GM18907 (cell line): ENCODE measurements around the gene PLXNB2.

Experiments used
- ATAC-seq: cut with Tn5 transposase; IDR thresholded peaks from one replicate; pipeline ENCODE4 v1.9.1; 2021; ENCODE audit warnings: mild to moderate bottlenecking, moderate library complexity; ENCODE audit not compliant: unreplicated experiment

PLXNB2 gene

DNA sequence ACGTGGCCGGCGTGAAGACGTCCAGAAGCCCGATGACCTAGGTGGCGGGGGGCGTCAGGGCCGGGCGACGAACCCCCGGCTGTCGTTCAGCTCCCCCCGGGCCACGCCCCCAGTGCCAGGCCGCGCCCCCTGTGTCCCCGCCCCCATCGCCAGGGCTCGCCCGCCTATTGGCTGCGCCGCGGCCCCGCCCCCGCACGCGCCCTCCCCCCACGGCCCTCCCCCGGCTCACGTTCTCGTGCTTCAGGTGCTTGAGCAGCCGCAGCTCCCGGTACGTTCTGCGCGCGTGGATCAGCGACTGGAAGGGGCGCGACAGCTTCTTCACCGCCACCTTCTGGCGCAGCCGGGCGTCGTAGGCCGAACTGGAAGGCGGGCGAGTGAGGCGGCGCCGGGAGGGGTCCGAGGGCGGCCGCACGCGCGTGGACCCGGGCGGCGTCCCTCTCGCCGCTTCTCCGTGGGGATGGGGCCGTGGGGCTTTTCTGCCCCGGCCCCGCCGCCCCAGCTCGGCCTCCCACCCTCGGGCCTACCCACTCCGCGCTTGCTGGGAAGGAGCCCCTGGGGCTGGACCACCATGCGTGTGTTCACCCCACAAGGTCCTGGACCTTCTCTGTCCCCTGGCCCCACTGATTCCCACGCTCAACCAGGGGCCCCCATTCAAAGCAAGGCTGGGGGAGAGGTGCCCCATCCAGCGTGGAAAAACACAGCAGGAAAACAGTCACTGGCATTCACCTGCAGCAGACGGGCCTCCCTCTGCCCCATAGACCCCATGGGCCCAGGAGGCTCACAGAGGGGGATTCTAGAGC, 39.7 kb downstream of the PLXNB2 start:
- ATAC-seq: no peak

GRCh38 chr22:50266994-50267393, 40.5 kb downstream of the PLXNB2 start:
- no peak for ATAC-seq

- ATAC-seq: no peak
Observed at GRCh38 chr22:50264946-50265669, 42.3 kb downstream of the PLXNB2 start.

DNA sequence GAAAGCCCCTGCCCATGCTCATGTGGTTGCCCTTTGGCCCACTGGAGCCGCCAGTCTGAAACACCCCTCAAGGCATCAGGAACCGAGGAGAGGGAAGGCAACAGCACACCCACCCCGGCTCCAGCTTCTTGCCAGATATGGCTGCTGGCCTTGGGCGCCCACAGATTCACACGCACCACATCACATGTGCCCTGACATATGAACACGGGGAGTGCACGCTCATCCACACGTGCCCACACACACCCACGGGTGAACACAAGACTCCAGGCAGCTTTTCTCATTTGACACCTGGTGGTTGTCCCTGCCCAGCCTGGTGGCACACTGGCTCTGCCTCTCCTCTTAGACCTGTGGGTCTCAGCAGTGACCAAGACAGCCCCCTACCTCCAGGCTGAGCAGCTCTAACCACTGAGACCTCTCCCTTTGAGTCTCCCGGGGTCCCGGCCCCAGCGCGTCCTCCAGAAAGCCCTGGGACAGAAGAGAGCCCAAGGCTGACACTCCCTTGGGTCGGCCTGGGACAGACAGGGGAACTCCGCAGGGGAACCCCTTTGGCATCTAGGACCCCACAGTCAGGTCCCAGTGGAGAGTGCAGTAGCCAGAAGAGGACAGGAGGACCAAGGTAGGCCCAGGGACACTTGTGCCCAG, 43.2 kb downstream of the PLXNB2 start:
- no peak for ATAC-seq

- no peak for ATAC-seq
Observed at GRCh38 chr22:50262973-50263617, 44.4 kb downstream of the PLXNB2 start.

- no peak for ATAC-seq
Observed at GRCh38 chr22:50262460-50262911, 45.0 kb downstream of the PLXNB2 start.

GRCh38 chr22:50261615-50262459, 45.6 kb downstream of the PLXNB2 start, which contains the start of gene MAPK12:
MAPK12 (minus strand) TSS chr22:50261683; CDS start chr22:50261509, 174 bp downstream.
- ATAC-seq: no peak

- ATAC-seq: no peak
Observed at GRCh38 chr22:50260801-50261614, 46.4 kb downstream of the PLXNB2 start.

DNA sequence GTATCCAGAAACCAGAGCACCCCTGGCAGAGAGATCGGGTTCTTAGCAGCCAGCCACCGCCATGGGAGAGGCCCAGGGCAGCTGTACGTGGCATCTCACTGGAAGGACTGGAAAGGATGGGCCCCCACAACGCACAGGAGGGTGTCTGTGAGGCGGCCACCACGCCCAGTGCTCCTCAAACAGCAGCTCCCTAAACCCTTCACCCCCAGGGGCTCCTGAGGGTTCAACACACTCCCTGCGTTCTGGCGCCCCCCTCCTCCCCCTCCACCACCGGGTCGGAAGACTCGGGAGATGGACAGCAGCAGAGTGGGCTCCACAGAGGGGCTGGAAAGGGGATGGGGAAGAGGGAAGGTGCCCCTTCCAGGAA, 47.0 kb downstream of the PLXNB2 start:
- no peak for ATAC-seq

GRCh38 chr22:50259302-50259701, 48.1 kb downstream of the PLXNB2 start:
- no peak for ATAC-seq

DNA sequence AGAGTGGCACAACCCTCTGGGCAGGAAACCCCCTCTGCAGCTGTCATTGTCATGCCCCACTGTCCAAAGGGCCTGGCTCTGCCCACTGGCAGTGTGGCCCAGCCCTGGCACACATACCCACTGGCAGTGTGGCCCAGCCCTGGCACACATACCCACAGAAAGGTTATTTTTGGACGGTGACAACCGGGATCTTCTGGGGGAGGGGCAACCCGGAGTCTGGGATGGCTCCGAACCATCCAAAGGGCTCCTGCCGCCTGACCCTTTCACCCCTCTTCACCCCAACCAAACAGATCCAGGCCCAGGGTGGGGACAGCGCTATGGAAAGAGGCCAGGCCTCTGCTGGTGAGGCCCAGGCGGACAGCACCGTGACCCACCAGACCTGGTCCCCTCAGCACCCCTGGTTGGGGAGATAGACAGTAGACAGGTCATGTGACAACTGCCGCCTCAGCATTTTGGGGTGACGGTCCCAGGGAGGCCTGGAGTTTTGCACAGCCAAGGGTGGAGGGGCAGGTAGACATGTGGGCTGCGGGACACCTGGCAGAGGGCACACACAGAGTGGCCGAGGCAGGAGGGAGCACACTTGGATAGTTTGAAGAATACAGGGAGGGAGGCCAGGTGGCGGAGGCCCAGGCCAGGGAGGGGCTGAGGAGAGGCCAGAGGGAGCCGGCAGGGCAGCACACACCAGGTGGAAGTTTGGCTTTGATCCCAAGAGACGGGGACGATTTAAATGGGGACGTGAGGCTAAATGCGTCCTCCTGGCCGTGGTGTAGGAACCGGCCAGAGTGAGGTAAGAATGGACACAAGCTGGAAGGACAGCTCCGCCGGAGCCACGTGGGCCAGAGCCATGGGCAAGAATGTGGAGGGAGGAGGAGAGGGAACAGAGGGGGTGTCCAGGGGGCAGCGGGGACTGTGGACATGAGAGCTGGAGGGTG, 48.8 kb downstream of the PLXNB2 start:
- no peak for ATAC-seq

DNA sequence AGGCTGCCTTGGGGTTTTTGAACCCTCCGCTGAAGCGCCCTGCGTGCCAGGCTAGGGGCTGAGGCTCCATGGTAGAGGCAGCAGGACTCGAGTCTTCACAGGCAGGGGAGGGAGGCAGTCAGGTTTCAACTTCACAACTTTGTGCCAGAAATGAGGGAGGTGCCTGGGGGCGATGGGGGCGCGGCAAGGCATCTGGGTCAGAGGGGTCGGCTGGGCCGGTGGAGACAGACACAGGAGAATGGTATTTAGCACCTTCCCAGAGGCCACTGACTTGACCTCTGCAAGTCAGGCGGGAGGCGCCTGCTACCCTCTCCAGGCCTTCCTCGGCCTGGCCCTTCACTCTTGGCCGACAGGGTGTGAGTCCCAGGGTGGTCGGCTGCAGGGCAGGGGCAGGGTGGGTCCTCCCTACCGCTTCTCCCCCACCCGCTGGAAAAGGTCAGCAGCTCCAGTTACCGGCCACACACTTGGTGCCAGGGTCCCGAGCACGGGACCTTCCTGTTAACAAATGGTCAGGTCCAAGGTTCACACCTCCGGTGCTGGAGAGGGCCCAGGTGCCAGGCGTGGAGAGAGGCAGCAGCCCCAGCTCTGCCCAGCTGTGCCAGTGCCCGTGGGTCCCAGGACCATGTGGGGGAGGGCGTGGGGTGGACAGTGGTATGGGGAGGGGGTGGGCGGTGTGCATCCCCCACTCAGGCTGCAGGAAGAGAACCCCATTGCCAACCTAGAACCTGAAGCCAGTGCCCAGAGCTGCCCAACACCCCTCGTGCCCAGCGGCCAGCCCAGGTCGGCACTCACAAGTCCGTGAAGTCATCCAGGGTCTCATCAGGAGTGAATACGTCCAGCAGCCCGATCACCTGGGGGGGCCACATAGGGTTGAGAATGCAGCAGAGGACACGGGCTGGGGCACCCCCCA, 49.7 kb downstream of the PLXNB2 start:
- no peak for ATAC-seq

DNA sequence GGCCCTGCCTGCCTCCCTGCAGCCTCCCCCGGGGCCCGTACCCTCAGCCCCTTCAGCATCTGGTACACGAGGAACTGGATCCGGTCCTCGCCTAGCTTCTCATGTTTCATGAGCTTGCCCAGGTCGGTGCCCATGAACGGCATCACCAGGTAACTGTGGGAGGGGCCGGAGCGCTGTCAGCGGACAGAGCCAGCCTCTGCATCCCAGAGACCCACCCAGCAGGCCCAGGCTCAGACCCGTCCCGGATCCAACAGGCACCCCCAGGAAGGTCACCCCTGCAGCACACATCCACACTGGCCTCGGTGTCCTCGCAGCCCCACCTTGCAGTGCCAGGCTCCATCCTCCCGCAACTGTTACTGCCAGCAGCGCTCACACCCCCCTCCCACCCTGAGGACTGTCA, 50.4 kb downstream of the PLXNB2 start:
- ATAC-seq: no peak

DNA sequence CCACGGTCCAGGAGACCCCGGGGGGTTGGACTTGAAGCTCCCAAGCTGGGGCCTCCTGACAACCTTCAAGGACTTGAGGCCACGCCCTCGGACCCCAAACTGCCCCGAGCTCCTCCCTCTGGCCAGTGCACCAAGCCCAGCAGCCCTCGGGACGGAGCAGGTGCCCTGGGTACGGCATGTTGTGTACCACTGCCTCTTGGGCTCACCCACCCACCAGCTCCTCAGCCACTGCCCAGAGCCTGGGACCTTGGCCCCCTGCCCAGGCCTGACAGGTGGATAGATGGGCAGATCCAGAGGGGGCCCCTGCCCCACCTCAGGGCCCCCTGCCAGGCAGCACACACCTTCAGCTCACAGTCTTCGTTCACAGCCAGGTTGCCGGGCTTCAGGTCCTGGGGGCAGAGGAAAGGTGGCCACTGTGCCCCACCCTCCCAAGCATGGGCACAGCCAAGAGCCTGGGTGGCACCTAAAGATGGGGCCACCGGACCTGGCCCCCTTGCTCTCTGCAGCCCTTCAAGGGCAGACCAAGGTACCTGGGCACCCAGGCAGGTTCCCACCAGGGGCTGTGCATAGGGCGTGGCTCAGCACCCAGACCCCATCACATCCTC, 51.1 kb downstream of the PLXNB2 start:
- ATAC-seq: no peak

DNA sequence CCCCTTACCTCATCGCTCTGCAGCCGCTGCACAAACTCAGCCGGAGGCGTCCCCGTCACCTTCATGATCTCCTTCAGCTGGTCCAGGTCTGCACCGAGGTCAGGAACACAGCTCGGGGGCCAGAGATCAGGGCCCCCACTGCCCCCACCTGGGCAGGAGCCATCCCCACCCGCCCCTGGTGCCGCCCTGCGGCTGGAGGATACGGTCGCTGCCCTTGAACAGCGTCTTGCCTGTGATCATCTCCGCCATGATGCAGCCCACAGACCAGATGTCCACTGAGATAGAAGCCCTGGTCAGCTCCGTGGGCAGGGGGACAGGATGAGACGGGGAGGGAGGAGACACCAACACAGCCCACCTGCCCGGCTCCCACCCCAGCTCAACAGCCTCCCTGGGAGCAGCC, 51.8 kb downstream of the PLXNB2 start:
- ATAC-seq: no peak

DNA sequence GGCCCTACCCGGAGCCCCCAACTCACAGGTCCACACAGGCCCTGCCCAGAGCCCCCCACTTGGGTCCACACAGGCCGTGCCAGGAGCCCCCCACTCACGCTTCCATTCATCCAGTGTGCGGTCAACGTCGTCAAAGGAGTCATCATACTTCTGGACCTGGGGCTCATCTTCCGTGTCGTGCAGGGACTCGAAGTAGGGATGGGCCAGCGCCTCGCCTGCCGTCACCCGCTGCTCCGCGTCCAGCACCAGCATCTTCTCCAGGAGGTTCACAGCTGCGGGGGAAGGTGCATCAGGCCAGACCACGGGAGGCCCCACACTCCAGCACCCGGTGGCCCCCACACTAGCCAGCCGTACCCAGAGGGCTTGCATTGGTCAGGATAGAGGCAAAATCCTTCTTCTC, 52.3 kb downstream of the PLXNB2 start:
- no peak for ATAC-seq

DNA sequence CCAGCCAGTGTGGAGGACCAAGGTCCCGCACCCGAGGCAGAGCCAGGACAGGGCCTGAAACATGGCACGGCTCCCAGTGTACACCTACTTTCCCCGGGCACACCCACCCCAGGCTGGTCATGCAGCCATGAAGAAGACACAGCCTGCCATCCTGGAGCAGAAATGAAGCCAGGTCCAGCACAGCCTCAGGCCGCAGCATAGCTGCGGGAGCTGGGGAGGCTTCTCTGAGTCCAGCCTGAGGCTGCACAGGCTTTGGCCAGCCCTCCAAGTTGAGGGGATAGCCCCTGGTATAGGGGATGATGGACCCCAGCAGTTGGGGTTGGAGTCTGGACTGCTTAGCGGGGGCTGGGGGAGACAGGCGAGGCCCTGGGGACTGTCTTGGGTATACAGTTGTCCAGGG, 53.5 kb downstream of the PLXNB2 start:
- ATAC-seq: no peak
